ENCODE results near the gene SBK3.
"Not testable (repeated sequence)": the region's sequence is repeated elsewhere in the genome, so short reads cannot be mapped to it uniquely, and the experiment has no call there.

SBK3 gene

DNA sequence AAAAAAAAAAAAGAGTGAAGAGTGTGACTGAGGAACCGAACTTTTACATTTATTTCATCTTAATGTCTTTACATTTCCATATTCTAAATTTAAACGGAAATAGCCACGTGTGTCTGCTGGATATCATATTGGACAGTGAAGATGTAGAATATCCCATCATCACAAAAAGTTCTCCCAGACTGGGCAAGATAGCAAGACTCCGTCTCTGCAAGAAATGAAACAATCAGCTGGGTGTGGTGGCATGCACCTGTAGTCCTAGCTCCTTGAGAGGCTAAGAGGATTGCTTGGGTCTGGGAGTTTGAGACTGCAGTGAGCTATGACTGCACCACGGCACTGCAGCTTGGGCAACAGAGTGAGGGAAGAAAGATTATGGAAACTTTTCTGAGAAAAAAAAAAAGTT is 31.4 kb upstream of the SBK3 start:
- DNase-seq = no peak

DNA sequence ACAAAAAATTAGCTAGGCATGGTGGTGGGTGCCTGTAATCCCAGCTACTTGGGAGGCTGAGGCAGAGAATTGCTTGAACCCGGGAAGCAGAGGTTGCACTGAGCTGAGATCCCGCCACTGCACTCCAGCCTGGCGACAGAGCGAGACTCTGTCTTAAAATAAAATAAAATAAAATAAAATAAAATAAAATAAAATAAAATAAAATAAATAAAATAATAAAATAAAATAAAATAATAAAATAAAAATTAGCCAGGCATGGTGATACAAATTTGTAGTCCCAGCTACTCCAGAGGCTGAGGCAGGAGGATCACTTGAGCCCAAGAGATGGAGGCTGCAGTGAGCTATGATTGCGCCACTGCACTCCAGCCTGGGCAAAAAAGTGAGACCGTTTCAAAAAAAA is 28.6 kb upstream of the SBK3 start:
- DNase-seq = not testable (repeated sequence)

DNA sequence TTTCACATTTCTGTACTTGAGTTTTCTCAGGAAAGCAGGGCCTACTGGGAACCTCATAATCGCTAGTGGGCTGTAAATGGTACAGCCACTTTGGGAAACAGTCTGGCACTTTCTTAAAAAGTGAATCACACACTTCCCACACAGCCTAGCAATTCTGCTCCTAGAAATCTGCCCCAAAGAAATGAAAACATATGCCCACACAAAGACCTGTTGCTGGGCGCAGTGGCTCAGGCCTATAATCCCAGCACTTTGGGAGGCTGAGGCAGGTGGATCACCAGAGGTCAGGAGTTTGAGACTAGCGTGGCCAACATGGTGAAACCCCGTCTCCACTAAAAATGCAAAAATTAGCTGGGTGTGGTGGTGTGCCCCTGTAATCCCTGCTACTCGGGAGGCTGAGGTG is 24.1 kb upstream of the SBK3 start:
- not testable (repeated sequence) for DNase-seq

DNA sequence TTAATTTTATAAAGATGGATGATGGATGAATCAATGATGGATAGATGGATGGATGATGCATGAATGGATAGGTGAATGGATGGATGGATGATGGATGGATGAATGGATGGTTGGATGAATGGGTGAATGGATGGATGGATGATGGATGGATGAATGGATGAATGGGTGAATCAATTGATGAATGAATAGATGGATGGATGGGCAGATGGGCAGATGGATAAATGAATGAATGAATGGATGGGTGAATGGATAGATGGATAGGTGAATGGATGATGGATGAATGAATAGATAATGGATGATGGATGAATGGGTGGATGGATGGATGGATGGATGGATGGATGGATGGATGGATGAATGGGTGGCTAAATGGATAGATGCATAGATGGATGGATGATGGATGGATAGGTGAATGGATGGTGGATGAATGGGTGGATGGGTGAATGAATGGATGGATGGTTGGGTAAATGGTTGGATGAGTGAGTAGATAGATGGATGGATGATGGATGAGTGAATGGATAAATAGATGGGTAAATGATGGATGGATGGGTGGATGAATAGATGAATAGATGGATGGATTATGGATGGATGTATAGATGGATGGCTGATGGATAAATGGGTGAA is 22.5 kb upstream of the SBK3 start:
- no peak for DNase-seq

DNA sequence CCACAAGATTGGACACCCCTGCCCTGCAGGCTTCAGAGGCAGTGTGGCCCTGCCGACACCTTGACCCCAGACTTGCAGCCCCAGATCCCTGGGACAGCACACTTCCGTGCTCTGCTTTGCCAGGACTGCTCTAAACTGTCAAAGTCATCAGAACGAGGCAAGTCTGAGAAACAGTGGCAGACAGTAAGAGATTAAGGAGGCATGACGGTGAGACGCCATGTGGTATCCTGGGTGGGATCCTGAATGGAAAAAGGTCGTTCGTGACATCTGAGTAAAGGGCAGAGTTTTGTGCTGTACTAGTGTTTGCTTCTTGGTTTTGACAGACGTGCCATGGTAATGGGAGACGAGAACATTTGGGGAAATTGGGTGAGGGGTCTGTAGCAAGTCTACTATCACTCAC is 21.5 kb upstream of the SBK3 start:
- no peak for DNase-seq

GRCh38 chr19:55563261-55563690 is 17.9 kb upstream of the SBK3 start:
- no peak for DNase-seq

DNA sequence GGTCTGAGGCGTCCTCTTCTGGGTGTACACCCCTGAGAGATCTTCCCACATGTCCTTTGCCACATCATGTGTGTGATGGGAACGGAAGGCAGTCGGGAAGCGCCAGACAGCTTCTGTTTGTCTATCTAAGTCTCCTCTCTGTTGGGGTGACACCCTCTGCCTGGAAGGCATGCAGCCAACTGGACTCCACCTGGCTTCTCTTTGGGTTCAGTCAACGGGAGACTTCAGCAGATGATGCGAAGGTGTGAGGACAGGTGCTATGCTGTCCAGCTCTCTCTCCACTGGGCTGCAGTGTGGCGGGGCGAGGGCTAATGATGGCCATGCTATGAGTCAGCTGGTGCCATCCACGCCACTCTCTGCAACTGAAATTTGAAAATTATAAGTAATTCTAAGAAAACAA is 14.3 kb upstream of the SBK3 start:
- no peak for DNase-seq

DNA sequence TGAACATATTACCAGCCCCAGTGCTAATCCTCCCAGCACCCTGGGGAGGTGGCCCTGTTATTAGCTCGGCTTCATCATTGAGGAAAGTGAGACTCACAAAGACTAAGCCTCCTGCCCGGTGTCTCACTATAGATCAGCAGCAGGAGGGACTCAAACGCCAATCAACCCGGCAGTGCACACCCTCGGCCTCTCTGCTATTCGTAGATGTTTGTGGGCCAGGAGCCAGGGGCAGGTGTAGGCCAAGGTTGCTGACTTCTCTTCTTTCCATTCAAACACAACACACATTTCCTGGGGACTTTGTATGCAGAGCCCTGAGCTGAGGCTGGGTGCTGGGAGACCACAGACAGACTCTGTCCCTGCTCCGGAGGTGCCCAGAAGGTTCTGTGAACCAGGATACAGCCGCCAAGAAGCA is 9.4 kb upstream of the SBK3 start:
- DNase-seq = no peak

GRCh38 chr19:55554302-55554701 is 9.0 kb upstream of the SBK3 start:
- DNase-seq = no peak

DNA sequence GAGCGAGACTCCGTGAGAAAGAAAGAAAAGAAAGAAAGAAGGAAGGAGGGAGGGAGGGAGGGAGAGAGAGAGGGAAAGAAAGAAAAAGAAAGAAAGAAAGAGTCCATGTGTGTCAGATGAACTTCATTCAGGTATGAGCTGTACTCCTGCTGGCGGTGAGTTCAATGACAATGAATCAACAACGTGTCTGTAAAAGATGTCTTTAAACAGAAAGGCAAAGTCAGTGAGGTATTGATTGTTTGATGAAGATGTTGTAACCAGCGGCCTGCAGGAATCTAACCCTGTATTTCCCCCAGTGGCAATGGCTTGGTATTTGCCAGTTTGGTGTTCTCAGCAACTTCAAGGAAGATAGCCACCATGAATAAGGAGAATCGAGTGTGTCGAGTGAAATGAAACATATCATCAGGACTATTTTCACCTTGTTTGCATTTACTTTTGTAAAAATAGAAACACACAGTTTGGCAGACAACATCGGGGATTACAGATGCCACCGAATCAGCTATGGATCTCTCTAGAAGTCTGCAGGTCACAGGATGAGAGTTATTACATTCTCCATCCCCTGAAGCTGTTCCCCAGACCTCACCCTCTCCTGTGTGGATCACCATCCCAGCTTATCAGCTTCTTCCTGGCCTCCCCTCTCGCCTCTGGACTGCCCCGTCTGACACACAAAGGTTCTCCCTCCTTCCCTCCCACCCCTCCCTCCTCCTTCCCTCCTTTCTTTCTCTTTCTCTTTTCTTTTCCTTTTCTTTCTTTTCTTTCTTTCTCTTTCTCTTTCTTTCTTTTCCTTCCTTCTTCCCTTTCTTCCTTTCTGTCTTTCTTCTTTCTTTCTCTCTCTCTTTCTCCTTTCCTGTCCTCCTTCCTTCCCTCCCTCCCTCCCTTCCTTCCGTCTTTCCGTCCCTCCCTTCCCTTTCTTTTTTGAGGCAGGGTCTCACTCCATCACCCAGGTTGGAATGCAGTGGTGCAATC is 8.2 kb upstream of the SBK3 start:
- no peak for DNase-seq

GRCh38 chr19:55552620-55553019 is 7.3 kb upstream of the SBK3 start:
- no peak for DNase-seq

DNA sequence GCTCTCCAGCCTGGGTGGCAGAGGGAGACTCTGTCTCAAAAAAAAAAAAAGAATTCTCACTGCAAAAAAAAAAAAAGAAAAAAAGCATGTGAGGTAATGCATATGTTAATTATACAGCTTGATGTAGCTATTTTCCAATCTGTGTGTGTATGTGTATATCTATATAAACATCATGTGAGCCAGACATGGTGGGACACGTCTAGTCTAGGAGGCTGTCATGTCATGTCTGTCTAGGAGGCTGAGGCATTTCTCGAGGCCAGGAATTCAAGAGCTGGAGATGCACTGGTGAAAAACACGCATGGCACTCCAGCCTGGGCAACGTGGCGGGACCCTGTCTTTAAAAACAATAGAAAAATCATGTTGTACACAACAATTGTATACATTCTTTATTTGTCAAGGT is 6.9 kb upstream of the SBK3 start:
- no peak for DNase-seq

GRCh38 chr19:55550321-55550650 is 4.9 kb upstream of the SBK3 start:
- DNase-seq = no peak

DNA sequence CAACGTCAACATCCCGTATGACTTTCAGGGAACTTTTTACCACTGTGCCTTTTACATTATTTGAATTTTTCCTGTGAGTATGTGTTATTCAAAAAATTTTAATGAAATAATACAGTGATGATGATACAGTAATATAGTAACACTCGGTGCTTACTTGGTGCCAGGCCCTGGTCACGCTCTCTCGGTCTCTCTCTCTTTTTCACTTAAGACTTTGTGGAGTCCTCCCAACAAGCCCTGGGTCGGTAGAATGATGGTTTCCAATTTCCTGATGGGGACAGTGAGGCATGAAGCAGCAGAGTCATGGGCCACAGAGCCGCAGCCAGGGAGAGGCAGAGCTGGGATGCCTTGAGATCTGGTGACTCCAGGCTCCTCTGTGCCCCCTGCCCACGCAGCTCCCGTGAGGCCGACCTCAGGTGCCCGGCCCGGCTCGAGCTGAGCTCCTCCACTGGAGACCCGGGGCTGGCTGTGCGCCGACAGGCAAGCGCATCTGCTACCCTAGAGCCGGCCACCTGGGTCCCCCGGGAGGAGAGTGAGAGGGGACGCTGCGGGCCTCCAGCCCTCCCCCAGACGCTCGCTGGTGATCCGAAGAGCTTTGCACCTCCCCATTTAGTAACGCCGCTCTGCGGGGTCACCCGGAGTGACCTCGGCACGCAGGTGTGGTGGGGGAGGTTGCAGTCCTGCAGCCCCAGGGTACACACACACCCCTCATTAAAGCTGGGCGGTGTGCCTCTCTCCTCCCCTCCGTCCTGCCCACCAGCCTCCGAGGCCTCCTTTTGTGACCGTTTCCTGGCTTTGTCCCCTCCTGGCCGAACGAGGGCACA is 4.4 kb upstream of the SBK3 start:
- no peak for DNase-seq

DNA sequence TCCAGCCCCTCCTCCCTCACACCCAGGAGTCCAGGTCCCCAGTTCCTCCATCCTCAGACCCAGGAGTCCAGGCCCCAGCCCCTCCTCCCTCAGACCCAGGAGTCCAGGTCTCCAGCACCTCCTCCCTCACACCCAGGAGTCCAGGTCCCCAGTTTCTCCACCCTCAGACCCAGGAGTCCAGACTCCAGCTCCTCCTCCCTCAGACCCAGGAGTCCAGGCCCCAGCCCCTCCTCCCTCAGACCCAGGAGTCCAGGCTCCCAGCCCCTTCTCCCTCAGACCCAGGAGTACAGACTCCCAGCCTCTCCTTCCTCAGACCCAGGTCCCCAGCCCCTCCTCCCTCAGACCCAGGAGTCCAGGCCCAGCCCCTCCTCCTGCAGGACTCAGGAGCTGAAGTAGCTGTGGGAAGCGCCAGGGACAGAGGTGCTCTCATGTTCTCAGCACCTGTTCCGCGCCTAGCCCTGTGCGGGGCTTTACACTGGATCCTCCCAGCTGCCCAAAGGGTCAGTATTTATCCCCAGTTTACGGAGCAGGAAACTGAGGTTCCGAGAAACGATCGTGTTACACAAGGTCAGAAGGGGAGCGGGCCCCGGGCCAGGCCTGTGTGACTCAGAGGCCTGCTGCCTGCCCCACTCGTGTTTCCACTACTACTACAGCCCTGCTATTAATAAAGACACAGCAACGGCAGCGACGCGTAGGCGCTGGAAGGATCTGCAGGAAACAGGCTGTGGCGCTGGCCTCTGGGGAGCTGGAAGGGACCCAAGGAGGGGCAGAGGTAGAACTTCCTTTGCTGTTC is 1.7 kb upstream of the SBK3 start:
- no peak for DNase-seq

DNA sequence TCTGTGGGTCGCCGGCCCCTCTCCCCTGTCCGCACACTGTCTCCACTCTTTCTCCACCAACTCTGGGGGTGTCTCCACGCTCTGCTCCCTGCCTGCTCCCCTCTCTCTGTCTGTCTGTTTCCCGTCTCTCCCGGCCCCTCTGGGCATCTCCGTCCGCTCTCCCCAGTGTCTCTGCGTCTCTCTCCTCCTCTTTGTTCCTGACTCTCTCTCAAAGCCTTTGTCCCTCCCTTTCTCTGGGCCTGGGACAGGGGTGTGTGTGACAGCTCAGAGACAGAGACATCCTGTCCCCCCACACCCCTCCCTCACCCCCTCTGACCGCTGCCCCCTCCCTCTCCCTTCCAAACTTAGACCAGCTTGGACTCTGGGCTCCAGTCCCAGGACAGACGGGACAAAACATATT is 668 bp upstream of the SBK3 start:
- DNase-seq = no peak

- DNase-seq = no peak
These were observed 435 bp downstream of the SBK3 start for GRCh38 chr19:55544776-55545439.

- no peak for DNase-seq
These were observed 1.3 kb downstream of the SBK3 start for GRCh38 chr19:55544014-55544413.

- DNase-seq = no peak
These were observed 1.8 kb downstream of the SBK3 start for GRCh38 chr19:55543567-55543966.

DNA sequence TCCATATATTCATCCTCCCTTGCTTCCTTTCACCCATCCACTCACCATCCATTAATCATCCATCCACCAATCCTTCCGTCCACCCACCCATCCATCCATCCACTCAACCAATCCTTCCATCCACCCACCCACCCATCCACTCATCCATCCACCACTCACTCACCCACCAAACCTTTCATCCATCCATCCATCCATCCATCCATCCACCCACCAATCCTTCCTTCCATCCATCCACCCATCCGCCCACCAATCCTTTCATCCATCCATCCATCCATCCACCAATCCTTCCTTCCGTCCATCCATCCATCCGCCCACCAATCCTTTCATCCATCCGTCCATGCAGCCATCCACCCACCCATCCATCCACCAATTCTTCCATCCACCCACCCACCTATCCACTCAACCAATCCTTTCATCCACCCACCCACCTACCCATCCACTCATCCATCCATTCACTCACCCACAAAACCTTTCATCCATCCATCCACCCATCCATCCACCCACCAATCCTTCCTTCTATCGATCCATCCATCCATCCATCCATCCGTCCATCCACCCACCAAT is 3.0 kb downstream of the SBK3 start:
- no peak for DNase-seq

- no peak for DNase-seq
These were observed 4.3 kb downstream of the SBK3 start for GRCh38 chr19:55541091-55541490.

DNA sequence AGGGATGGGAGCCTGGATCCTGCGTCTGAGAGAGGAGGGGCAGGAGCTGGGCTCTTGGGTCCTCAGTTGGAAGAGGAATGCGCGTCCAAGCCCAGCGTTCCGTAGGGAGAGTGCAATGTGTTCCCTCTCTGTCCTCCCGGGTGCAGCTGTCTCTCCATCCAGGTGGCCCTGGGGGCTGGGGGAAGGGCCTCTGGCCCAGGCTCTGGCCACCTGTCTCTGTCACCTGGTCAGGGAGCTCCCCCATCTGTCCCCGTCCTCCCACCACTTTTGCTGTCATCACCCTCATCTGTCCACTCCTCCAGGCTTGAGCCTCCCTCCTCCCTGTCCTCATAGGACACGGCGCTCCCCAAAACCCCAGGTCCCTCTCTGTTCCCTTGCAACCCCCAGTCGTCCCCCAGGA is 4.7 kb downstream of the SBK3 start:
- no peak for DNase-seq

Data from effector CD8-positive, alpha-beta T cell (primary cell).